Liver (tissue), 3 donors: Measurements from ENCODE around the gene COX7B.

Experiments used
- CTCF ChIP-seq: fragments of 150-350 bp; IDR thresholded peaks from 2 replicates; pipeline ENCODE4 v1.5.1; 2017; ENCODE audit warnings: improper control_type of control experiment, low read depth, low read length; ENCODE audit not compliant: missing input control
- EGR1 ChIP-seq, 2 donors: IDR thresholded peaks; 2 replicates each; pipeline ENCODE4 v1.6.1; 2016 to 2018; ENCODE audit warnings: antibody characterized with exemption in 2 of 2, low read depth in 2 of 2
- GABPA ChIP-seq, 2 donors: IDR thresholded peaks in 1 of 2; conservative IDR thresholded peaks in 1 of 2; 2 replicates each; pipeline ENCODE4 v1.6.1; 2016; ENCODE audit warnings: antibody characterized with exemption in 2 of 2, mild to moderate bottlenecking in 1 of 2, moderate library complexity in 1 of 2
- JUND ChIP-seq, 2 donors: IDR thresholded peaks; 2 replicates each; pipeline ENCODE4 v1.6.1; 2016; ENCODE audit warnings: antibody characterized with exemption in 2 of 2
- MAX ChIP-seq: IDR thresholded peaks from 2 replicates; pipeline ENCODE4 v1.6.1; 2016; ENCODE audit warnings: antibody characterized with exemption
- RAD21 ChIP-seq, 2 donors: IDR thresholded peaks; 2 replicates each; pipeline ENCODE4 v1.6.1; 2016; ENCODE audit warnings: antibody characterized with exemption in 2 of 2, mild to moderate bottlenecking in 2 of 2
- REST ChIP-seq: IDR thresholded peaks from 2 replicates; pipeline ENCODE4 v1.6.1; 2016; ENCODE audit warnings: antibody characterized with exemption, mild to moderate bottlenecking
- RXRA ChIP-seq, 2 donors: IDR thresholded peaks; 2 replicates each; pipeline ENCODE4 v1.6.1; 2017 to 2018; ENCODE audit warnings: antibody characterized with exemption in 2 of 2, mild to moderate bottlenecking in 1 of 2
- SP1 ChIP-seq: IDR thresholded peaks from 2 replicates; pipeline ENCODE4 v1.6.1; 2018; ENCODE audit warnings: antibody characterized with exemption, mild to moderate bottlenecking
- TAF1 ChIP-seq: conservative IDR thresholded peaks from 2 replicates; pipeline ENCODE4 v1.6.1; 2016; ENCODE audit warnings: antibody characterized with exemption, mild to moderate bottlenecking
- YY1 ChIP-seq: IDR thresholded peaks from 2 replicates; pipeline ENCODE4 v1.6.1; 2016; ENCODE audit warnings: antibody characterized with exemption, mild to moderate bottlenecking
- donor health status: healthy.
- donor health status: healthy.

- TF ChIP-seq CTCF (no peak), YY1 (no peak), MAX (no peak), SP1 (no peak), JUND (IDR thresholded peaks at IDR 0.05) (no peak), TAF1 (no peak), GABPA (IDR thresholded peaks at IDR 0.05 in 1 of 2, conservative IDR thresholded peaks at IDR 0.05 in 1 of 2) (no peak), RXRA (IDR thresholded peaks at IDR 0.05) (no peak), EGR1 (IDR thresholded peaks at IDR 0.05; ENCODE audit: low read depth in 2 of 2) (no peak), REST (no peak), RAD21 (IDR thresholded peaks at IDR 0.05) (no peak)
These were observed 6.4 kb upstream of the COX7B start for GRCh38 chrX:77892887-77893286.
